Peyer's patch (tissue), 4 donors: Measurements from ENCODE around the gene GCN1. TPM values are rescaled to one million over a fixed set of nuclear protein-coding genes. Genes with fewer than 3 reads are reported as not detected.

ENCODE experiments used
- DNase-seq, 3 donors: peaks; one replicate each; pipeline ENCODE4 v3.0.0-alpha.2; 2017 to 2019
- H3K27ac ChIP-seq, 4 donors: fragments of 200-600 bp; sonication (generic); one replicate each; pipeline ENCODE4 v1.5.1; 2016 to 2019
- H3K27me3 ChIP-seq, 2 donors: fragments of 200-600 bp; sonication (generic); one replicate each; pipeline ENCODE4 v1.5.1; 2019
- H3K36me3 ChIP-seq, 3 donors: fragments of 200-600 bp; sonication (generic); one replicate each; pipeline ENCODE4 v1.5.1; 2016 to 2019
- H3K4me1 ChIP-seq, 4 donors: fragments of 200-600 bp; sonication (generic); one replicate each; pipeline ENCODE4 v1.5.1; 2016 to 2019
- H3K4me3 ChIP-seq, 4 donors: fragments of 200-600 bp; sonication (generic); 1 replicate in 3 of 4; 2 replicates in 1 of 4; pipeline ENCODE4 v1.5.1; 2016 to 2019; ENCODE audit warnings: mild to moderate bottlenecking in 1 of 4
- H3K9me3 ChIP-seq, 4 donors: fragments of 200-600 bp; sonication (generic); one replicate each; pipeline ENCODE4 v1.5.1; 2016 to 2019; ENCODE audit warnings: mild to moderate bottlenecking in 1 of 4
- CTCF ChIP-seq, 6 experiments: fragments of 450-650 bp in 4 of 6; fragments of 200-600 bp in 2 of 6; sonication (generic) in 1 of 6; IDR thresholded peaks; one replicate each; pipeline ENCODE4 v1.5.1; 2017 to 2019; ENCODE audit warnings: antibody characterized with exemption in 6 of 6, mild to moderate bottlenecking in 3 of 6, moderate library complexity in 1 of 6
- POLR2A ChIP-seq, 2 donors: fragments of 450-650 bp; IDR thresholded peaks; one replicate each; pipeline ENCODE4 v1.5.1; 2017; ENCODE audit warnings: antibody characterized with exemption in 2 of 2, mild to moderate bottlenecking in 2 of 2, moderate library complexity in 2 of 2
- total RNA-seq, 4 donors: library from RNA; depleted of rRNA; stranded (reverse); fragments of >200 nt; gene quantifications; one replicate each; pipeline ENCODE4 v1.1.0, GENCODE V29; 2016

GCN1 gene
- total RNA-seq, 4 donors from 2014 or later: 64.1 to 171 (median 126) TPM

GRCh38 chr12:120225852-120226640 lies 31.5 kb upstream of the GCN1 start:
- no peaks in the 10 kb centered on the region for H3K9me3 ChIP-seq
- peak; percentile 24 to 85 (median 83) for DNase-seq
- peak overlapping the region in 3 of 4 donors; percentile 81 to 96 (median 86) for H3K27ac ChIP-seq
- no peaks in the 10 kb centered on the region for H3K27me3 ChIP-seq
- peaks cover 0 to 31% (median 0%) of the 10 kb centered on the region in 3 donors for H3K36me3 ChIP-seq
- H3K4me3 ChIP-seq: peak overlapping the region in 2 of 4 donors; percentile 48 to 59
- H3K4me1 ChIP-seq: peaks cover 17 to 71% (median 30%) of the 10 kb centered on the region in 4 donors
- TF ChIP-seq CTCF (IDR thresholded peaks at IDR 0.05): peak in 2 of 6 experiments; percentile 32 to 38
- TF ChIP-seq POLR2A (IDR thresholded peaks at IDR 0.05): peak; percentile 2 to 53

DNA sequence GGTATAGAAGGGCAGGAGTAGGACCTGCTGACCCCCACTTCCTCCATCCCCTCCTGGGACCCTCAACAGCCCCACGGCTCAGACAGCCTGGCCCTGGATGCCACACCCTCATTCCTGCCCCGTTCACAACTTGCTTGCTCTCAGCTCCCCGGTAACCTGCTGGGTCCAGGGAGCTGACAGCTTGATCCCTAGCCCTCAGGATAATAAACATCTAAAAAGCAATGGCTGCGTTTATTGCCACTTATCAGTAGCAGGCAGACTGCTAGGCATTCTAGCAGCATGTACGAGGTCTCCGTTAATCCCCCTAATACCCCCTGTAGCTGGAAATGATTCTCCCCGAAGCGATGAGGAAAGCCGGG lies 30.7 kb upstream of the GCN1 start:
- peak in 1 of 3 donors; percentile 66 for DNase-seq
- H3K4me1 ChIP-seq: peaks cover 9 to 62% (median 26%) of the 10 kb centered on the region in 4 donors
- no peak for TF ChIP-seq CTCF (IDR thresholded peaks at IDR 0.05)
- TF ChIP-seq POLR2A (IDR thresholded peaks at IDR 0.05): peak in 1 of 2 donors; percentile 12
- no peaks in the 10 kb centered on the region for H3K9me3 ChIP-seq
- H3K27ac ChIP-seq: peak overlapping the region in 3 of 4 donors; percentile 81 to 96 (median 86)
- H3K36me3 ChIP-seq: peaks cover 0 to 40% (median 0%) of the 10 kb centered on the region in 3 donors
- peak overlapping the region; percentile 6 to 59 (median 36) for H3K4me3 ChIP-seq
- no peaks in the 10 kb centered on the region for H3K27me3 ChIP-seq

DNA sequence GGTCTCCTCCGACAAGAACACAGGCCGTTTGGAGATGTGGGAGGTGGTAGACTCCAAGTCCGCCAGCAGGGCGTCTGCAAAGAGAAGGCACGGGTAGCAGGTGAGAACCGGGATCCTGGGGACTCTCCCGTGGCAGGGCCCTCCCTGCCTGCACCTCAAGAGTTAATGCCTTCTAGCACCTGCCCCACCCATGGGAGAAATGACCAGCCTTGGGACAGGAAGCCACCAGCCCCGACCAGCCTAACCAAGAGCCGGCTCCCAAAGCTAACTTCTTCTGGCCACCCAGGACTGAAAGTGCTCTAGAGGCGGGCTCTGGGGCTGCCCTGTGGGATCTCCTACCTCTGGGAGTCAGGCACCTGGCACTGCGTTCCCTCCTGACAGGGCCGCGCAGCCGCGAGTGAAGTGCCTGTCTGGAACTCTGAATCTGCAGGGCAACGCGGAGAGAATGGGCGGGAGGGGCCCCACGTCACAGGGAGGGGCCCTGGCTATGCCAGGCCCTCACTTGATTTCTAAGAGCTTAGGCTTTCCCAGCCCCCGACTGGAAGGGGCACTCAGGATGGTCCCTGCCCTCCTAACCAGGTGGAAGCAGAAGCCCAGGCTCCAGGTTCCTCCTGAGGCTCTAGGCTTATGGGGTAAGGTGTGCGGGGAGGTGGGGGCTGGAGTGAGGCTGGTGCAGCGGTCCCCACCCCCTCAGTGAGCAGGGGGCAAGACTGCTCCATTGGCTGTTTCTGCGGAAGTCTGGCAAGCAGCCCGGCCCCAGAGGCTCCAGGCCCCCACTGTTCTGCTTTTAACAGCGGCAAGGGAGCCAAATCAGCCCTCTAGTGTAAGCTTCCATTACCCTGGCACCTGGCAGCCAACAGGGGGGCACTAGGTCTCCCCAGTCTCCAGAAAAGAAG lies 30.0 kb upstream of the GCN1 start:
- peak in 2 of 3 donors; percentile 82 to 90 for DNase-seq
- no peaks in the 10 kb centered on the region for H3K27me3 ChIP-seq
- peaks cover 0 to 46% (median 0%) of the 10 kb centered on the region in 3 donors for H3K36me3 ChIP-seq
- H3K4me1 ChIP-seq: peaks cover 4 to 56% (median 22%) of the 10 kb centered on the region in 4 donors
- TF ChIP-seq POLR2A (IDR thresholded peaks at IDR 0.05): peak; percentile 62 to 90
- TF ChIP-seq CTCF (IDR thresholded peaks at IDR 0.05): no peak
- H3K27ac ChIP-seq: peak overlapping the region in 3 of 4 donors; percentile 81 to 96 (median 86)
- peak overlapping the region; percentile 6 to 59 (median 36) for H3K4me3 ChIP-seq
- no peaks in the 10 kb centered on the region for H3K9me3 ChIP-seq

DNA sequence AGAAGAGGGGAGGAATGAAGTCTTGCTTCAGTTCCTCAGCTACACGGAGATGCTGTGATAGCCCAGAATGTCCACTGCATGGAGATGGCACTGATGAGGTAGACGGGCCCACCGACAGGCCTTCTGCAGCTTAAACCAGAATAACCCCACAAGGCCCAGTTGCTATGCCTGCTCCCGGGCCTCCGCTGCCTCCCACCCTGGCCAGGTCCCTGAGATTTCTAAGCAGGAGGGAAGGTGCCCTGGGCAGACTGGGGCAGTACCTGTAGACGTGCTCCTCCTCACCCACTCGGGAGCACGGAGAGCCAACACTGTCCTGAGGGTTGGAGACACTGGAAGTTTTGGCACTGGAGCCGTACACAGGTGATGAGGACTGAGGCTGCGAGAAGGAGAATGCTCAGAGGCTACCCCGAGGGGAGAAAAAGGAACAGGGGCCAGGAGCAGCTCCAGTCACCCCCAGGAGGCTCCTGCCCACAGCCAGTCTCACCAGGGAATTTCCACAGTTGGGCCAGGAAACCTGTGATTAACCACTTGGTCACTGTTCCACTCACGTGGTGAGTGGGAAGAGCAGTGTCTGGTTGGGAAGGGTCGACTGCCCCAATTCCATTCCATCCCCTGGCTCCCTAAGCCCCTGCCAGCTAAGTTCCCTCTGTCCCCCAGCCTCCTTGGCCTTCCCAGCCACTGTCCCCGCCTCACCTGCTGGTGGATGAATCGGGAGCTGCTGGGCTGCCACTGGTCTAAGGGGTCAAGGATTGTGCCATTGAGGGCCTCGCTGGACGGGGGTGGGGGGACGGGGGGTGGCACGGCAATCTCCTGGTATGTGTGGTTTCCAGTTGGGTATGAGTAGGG lies 29.2 kb upstream of the GCN1 start:
- TF ChIP-seq POLR2A (IDR thresholded peaks at IDR 0.05) (no peak), CTCF (IDR thresholded peaks at IDR 0.05) (no peak)
- H3K36me3 ChIP-seq: peaks cover 0 to 55% (median 0%) of the 10 kb centered on the region in 3 donors
- H3K4me3 ChIP-seq: peak overlapping the region in 3 of 4 donors; percentile 25 to 59 (median 48)
- peaks cover 4 to 48% (median 13%) of the 10 kb centered on the region in 4 donors for H3K4me1 ChIP-seq
- H3K9me3 ChIP-seq: no peaks in the 10 kb centered on the region
- no peaks in the 10 kb centered on the region for H3K27me3 ChIP-seq
- H3K27ac ChIP-seq: peak overlapping the region in 3 of 4 donors; percentile 81 to 96 (median 86)
- DNase-seq: no peak
